ENCODE data around the gene PPP1R9B.
A peak's percentile ranks its signal among the peaks of the same experiment; 100 is the strongest.

The PPP1R9B gene

DNA sequence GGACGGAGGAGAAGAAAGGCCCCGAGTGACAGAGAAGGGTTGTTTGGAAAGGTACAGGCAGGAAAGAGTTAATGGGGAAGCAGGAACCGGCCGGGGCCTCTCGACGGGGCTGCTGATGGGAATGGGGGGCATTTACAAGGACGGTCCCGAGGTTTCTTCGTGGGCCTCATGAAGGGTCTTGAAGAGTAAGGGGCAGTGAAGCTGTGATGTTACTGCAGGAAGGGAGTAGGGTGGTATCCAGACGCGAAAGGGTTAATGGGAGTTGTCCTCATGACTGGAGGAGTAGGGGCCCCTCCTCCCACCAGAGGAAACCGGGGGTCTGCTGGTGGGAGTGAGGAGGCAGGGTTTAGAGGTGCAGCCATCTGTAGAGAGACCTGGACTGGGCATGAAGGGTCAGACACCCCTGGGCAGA, 54.8 kb downstream of the PPP1R9B start:
- TF ChIP-seq POLR2A (IDR thresholded peaks at IDR 0.05; ENCODE audit: low read depth, low read length) = no peak
- no peak for FAIRE-seq
- DNase-seq (ENCODE audit: insufficient read length, low spot score) = no peak

DNA sequence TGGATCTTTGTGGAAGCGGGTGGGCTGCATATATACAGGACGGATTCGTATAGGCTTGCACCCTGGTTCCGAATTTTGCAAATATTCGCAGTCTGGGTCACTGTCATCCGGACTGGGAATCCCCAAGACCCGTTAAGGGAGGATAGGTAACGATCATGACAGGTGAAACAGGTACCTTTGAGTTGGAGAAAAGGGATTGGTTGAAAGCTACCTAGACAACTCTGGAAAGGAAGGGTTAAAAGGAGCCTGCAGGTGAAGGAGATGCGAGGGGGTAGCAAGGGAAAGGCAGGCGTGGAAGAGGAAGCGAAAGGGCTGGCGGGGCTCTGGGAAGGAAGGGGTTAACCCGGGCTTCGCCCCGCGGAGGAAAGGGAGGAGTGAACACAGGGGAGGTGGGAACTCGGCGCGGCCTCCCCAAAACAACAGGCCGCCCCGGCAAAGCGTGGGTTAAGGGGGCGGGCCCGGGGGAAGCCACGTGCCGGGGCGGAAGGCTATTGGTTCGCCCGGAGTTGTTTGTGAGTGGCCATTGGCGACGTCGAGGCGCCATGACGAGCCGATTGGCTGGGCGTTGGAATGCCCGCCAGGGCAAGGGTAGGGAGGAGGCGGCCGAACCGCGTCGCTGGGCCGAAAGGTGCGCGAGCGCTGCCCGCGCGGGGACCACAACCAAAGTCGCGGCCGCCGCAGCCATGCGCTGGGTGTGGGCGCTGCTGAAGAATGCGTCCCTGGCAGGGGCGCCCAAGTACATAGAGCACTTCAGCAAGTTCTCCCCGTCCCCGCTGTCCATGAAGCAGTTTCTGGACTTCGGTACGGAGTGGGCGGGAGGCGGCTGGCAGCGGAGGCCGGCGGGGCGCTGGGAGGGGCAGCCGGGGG, 55.5 kb downstream of the PPP1R9B start, which contains the start of gene PDK2:
Gene PDK2 (plus strand): TSS at position 599 of the 867 bp plus-strand sequence. CDS start 85 bp downstream, at position 684.
- FAIRE-seq (no peak), DNase-seq (ENCODE audit: insufficient read length, low spot score) (peak; percentile 94)
- peak; percentile 43; the same call in 1 of the 2 replicates for TF ChIP-seq POLR2A (IDR thresholded peaks at IDR 0.05; ENCODE audit: low read depth, low read length)

DNA sequence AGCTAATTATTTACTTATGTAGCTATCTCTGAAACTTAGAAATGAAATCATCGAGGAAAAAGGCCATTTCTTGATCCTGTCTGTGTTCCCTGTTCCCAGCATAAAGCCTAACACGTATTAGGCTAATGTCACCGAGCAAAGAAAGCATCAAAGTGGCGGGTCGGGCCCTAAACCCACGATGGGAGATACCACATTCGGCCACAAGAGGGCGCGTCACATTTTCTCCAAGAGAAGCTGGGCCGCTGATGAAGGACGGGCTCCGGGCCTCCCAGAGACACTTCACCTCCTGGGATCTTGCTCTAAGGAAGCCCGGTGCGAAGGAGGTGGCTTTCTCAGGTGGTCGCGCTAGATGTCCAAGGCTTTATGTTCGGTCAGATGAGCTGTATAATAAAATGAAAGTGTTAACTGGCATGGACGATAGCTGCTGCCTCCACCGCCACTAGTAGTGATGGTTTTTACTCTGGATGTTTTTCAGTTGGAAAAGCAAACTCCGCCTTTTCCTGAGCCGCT, 56.2 kb downstream of the PPP1R9B start:
- DNase-seq (ENCODE audit: insufficient read length, low spot score) (no peak), FAIRE-seq (no peak)
- no peak for TF ChIP-seq POLR2A (IDR thresholded peaks at IDR 0.05; ENCODE audit: low read depth, low read length)

DNA sequence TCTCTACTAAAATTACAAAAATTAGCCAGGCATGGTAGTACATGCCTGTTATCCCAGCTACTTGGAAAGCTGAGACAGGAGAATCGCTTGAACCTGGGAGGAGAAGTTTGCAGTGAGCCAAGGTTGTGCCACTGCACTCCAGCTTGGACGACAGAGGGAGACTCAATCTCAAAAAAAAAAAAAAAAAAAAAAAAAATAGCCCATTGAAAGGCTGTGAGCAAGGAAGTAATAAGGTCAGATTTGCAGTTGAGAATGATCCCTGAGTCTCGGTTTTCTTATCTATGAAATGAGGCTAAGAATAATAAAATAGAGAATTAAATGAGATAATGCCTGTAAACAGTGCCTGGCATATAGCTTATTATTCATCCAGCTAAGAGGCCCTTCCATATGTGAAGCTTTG, 56.7 kb downstream of the PPP1R9B start:
- no peak for TF ChIP-seq POLR2A (IDR thresholded peaks at IDR 0.05; ENCODE audit: low read depth, low read length)
- FAIRE-seq (no peak), DNase-seq (ENCODE audit: insufficient read length, low spot score) (no peak)

DNA sequence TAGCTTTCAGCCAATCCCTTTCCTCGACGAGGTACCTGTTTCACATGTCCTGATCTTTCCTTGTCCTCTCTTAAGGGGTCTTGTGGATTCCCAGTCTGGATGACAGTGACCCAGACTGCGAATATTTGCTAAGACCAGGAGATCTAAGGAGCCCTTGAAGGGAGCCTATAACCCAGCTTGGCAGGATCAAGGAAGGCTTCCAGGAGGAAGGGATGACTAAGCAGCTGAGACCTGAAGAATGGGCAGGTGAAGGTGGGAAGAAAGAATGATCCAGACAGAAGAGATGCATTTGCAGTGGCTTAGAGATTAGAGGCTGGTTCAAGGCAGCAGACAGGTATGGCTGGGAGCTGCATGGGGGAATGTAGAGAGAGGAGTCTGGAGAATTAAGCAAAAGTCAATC, 57.2 kb downstream of the PPP1R9B start:
- TF ChIP-seq POLR2A (IDR thresholded peaks at IDR 0.05; ENCODE audit: low read depth, low read length) = no peak
- FAIRE-seq (no peak), DNase-seq (ENCODE audit: insufficient read length, low spot score) (no peak)

DNA sequence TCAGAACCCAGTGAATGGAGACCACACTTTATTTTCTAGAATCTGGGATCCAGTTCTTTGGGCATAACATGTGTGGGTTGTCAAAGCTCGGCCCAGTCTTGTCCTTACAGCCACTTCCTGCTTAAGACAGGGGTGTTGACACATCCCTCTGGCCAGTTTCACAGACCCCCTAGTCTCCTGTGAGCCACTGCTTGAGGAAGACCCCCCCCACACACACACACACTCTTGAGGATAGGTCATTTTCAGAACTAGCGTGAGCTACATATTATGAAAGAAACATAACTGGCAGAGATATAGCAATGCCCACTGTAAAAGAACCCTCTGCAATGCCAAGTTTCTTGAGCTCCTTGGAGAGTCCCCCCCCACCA, 58.6 kb downstream of the PPP1R9B start:
- TF ChIP-seq POLR2A (IDR thresholded peaks at IDR 0.05; ENCODE audit: low read depth, low read length) = no peak
- FAIRE-seq = no peak

DNA sequence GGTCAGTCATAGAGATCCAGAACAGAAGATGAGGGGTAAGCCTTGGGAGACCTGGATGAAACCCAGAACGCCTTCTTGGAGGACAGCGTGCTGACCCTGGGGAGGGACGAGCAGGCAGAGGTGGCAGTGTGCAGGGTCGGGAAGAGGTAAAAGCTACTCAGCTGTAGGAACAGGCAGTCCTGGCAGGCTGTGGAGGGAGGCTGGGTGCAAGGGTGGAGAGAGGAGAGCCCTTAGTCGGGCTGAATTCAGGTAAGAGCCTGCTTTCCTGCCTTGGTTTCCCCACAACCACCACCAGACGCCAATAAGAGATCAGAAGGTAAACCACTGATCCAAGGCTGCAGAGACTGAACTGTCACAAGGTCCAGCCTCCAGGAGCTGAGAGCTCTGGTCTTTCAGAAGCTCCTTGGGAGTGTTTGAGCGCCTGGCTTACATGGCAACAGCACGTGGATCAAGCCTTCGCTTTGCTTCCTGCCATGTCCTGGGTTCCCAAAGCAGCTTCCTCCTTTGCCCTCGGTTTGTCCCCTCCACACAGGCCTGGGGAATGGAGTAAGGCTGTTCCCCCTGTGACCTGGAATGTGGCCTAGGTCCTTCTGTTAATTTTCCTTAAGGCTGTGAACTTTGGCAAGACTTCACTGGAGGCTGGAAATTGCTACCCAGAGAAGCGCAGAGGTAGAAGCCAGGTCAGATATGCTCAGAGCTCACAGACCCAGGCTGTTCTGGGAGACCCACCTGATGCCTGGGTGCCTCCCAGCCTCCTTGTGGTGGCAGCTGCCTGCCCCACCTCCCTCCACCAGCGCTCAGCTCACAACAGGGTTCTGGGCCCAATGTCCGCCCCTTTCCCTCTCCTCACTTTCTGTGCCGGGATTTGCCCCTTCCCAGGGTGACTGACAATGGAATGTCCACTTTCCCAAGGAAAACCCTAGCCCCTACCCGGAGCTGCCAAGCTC, 59.2 kb downstream of the PPP1R9B start:
- FAIRE-seq = no peak
- no peak for TF ChIP-seq POLR2A (IDR thresholded peaks at IDR 0.05; ENCODE audit: low read depth, low read length)
- no peak for DNase-seq (ENCODE audit: insufficient read length, low spot score)

More for the DNA sequence above, 58.6 kb downstream of the PPP1R9B start:
- DNase-seq (ENCODE audit: insufficient read length, low spot score) = no peak

DNA sequence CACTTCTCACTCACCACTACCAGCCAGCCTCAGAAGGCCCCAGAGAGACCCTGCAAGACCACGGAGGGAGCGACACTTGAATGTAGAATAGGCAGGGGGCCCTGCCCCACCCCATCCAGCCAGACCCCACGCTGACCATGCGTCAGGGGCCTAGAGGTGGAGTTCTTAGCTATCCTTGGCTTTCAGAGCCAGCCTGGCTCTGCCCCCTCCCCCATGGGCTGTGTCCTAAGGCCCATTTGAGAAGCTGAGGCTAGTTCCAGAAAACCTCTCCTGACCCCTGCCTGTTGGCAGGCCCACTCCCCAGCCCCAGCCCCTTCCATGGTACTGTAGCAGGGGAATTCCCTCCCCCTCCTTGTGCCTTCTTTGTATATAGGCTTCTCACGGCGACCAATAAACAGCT, 60.4 kb downstream of the PPP1R9B start:
- TF ChIP-seq POLR2A (IDR thresholded peaks at IDR 0.05; ENCODE audit: low read depth, low read length) = no peak
- FAIRE-seq = no peak
- DNase-seq (ENCODE audit: insufficient read length, low spot score) = no peak

DNA sequence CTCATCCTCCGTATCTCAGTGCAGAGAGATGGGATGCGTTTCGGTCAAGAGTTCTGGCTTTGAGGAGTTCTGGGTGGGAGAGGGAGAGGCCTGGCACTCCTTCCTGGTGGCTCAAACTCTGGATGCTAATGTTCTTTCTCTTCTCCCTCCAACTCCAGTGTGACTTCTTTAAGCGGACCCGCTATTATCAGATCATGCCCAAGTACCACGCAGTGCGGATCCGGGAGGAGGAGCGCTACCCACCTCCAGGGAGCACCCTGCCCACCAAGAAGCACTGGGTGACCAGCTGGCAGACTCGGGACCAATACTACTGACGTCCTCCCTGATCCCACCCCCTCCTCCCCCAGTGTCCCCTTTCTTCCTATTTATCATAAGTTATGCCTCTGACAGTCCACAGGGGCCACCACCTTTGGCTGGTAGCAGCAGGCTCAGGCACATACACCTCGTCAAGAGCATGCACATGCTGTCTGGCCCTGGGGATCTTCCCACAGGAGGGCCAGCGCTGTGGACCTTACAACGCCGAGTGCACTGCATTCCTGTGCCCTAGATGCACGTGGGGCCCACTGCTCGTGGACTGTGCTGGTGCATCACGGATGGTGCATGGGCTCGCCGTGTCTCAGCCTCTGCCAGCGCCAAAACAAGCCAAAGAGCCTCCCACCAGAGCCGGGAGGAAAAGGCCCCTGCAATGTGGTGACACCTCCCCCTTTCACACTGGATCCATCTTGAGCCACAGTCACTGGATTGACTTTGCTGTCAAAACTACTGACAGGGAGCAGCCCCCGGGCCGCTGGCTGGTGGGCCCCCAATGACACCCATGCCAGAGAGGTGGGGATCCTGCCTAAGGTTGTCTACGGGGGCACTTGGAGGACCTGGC, 61.3 kb downstream of the PPP1R9B start:
- DNase-seq (ENCODE audit: insufficient read length, low spot score) (no peak), FAIRE-seq (no peak)
- no peak for TF ChIP-seq POLR2A (IDR thresholded peaks at IDR 0.05; ENCODE audit: low read depth, low read length)

DNA sequence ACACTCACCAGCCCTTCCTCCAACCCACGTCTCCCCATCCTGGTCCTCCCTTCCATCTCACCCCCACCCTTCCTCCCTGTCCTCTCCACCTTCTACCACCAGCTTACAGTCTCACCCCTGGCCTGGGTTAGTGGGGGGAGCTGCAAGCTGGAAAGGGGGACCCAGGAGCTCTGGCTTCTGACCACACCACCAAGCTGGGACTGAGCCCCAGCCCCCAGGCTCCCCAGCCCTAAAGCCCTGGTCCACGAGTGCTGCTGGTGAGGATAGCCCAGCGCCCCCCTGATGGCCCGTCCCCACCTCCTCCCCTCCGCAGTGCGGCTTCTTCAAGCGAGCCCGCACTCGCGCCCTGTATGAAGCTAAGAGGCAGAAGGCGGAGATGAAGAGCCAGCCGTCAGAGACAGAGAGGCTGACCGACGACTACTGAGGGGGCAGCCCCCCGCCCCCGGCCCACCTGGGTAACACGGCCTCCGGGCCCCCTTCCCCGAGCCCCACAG, 62.5 kb downstream of the PPP1R9B start:
- DNase-seq (ENCODE audit: insufficient read length, low spot score) = no peak
- no peak for TF ChIP-seq POLR2A (IDR thresholded peaks at IDR 0.05; ENCODE audit: low read depth, low read length)
- FAIRE-seq = no peak

DNA sequence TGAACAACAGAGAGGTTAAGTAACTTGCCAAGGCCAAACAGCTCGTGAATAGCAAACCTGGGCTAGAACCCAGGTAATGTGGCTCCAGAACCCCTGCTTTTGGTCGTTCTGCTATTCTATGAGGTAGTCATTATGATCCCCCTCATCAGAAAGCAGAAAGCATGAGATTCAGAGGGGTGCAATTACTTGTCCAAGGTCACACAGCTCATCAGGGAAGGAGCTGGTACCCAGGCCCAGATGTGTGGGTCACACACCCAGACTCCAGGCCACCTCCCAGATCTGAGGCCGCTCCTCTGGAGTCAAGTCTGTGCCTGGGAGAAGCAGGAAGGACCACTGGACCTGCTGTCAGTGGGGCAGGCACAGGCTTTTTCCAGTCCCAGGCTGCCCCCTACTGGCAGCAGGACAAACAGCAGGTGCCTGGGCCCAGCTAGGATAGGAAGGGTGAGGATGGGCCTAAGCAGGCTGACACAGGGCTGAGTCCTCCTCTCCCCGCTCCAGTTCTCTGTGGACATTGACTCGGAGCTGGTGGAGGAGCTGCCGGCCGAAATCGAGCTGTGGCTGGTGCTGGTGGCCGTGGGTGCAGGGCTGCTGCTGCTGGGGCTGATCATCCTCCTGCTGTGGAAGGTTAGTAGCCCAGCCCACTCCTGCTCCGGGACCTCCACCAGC, 63.1 kb downstream of the PPP1R9B start:
- no peak for FAIRE-seq
- TF ChIP-seq POLR2A (IDR thresholded peaks at IDR 0.05; ENCODE audit: low read depth, low read length) = no peak

More for the DNA sequence above, 63.1 kb downstream of the PPP1R9B start:
- DNase-seq (ENCODE audit: insufficient read length, low spot score) = peak; percentile 65

Data from H54 (cell line).